ENCODE data around the gene MMRN2. TPM values are rescaled to one million over a fixed set of nuclear protein-coding genes. Genes with fewer than 3 reads are reported as not detected.
"Not testable (repeated sequence)": the region's sequence is repeated elsewhere in the genome, so short reads cannot be mapped to it uniquely, and the experiment has no call there.

The MMRN2 gene
- total RNA-seq, 1 donor from 2014 or later = 28.0 TPM

DNA sequence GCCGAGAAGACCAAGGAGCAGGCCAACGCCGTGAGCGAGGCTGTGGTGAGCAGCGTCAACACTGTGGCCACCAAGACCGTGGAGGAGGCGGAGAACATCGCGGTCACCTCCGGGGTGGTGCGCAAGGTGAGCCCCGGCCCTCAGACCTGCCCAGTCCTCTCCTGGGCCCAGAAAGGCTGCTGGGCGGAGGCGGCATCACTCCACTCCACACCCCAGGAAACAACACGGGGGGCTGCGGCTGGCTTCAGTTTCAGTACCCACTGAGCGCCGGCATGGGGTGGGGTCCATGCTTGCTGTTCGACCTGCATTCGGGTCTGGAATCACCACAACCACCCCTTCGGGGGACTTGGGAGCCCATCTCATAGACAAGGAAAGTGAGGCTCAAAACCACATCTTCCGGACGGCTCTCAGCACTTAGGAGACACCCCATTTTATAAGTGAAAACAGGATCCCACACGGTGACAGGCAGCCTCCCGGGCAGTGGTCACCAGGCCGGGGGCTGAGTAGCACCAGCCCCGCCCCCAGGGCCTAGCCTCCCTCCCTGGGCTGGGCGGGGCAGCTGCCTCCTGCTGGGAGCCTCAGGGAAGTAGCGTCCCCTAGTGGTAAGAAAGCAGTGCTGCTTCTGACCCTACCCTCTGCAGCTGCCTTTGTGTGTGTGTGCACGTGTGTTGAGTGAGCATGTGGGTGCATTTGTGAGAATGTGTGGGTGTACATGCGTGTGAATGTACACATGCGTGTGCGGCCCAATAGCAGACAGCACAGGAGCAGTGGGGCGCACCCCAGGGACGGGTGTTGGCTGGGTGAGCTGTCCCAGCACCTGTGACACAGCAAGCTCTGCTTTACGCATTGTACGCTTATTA, 2.8 kb upstream of the MMRN2 start:
- intact Hi-C loops (cut with DNase I) = loop anchor here (2.0 kb wide), 1 partner anchor 17 kb away; no protein-coding TSS in a partner anchor

DNA sequence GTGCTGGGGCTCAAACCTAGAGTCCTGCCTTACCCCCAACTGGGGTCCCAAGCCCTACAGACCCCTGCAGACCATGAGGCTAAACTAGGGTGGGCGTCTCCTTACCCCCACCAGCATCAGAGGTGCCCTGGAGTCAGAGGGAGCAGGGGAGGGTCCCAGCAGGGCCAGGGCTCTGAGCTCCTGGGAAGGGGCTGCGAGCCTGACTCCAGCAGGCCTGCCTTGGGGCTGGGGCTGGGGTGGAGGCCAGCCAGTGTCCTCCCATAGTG, 2.3 kb upstream of the MMRN2 start:
- DNase-seq (ENCODE audit: low spot score) = no peak
- intact Hi-C loops (cut with DNase I) = loop anchor here (2.0 kb wide), 1 partner anchor 17 kb away; no protein-coding TSS in a partner anchor

More for the DNA sequence above, 2.8 kb upstream of the MMRN2 start:
- no peak for DNase-seq (ENCODE audit: low spot score)

DNA sequence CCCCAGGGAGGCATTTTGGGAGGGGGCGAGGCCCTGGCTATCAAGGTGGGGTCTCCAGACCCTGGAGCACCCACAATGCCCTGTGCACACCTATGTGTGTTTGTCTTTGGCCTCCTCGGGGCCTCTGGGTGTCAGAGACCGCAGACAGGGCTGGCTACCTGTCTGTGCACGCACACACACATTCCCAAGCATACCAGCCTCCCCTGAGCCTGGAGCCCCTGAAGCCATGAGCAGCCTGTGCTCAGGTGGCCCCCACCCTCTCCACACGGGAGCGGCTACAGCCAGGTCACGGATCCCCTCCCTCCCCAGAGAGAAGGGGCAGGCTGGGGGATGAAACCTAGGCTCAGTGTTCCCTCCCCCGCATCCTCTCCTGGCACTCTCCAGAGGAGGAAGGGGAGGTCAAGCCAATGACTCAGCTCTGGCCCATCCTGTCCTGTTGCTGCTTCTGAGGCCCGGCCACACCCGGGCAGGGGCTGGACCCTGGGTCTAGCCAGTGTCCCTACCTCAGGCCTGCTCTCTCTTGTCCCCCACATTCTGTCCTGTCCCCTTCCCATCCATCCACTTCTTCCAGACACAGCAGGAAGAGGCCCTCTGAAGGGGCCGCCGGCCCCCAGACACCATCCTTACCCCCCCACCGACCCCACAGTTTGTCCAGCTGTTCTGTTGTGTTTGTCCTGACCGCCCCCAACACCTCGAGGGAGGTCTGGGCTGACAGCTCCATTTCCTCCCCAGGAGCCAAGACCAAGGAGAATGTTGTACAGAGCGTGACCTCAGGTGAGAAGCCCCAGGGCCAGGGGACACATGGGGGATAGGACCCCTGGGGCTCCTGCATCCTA, 1.7 kb upstream of the MMRN2 start:
- DNase-seq (ENCODE audit: low spot score) = no peak

DNA sequence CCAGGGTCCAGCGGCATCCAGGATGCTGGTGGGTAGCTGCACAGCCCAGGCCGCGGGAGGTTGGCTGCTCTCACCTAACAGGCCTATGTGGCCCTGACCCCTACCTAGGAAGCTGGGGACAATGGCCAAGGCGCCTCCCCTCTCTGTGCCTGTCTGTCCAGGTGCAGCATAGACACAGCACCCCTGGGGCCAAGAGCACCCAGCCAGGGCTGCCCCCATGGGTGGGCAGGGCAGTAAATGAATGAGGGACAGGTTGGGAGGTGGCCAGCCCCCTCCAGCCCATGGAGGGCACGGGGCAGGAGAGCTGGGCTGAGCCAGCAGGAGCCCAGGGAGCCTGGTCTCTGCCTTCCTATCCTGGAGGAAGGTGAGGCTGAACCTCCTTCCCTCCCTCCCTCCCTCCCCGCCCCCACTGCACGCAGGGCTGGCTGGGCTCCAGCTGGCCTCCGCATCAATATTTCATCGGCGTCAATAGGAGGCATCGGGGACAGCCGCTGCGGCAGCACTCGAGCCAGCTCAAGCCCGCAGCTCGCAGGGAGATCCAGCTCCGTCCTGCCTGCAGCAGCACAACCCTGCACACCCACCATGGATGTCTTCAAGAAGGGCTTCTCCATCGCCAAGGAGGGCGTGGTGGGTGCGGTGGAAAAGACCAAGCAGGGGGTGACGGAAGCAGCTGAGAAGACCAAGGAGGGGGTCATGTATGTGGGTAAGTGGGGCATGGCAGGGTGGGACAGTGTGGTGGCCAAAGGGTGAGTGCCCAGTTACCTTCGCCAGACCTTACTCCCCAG, 893 bp upstream of the MMRN2 start, which contains the start of gene SNCG:
Gene SNCG (plus strand): TSS at position 484 of the 785 bp plus-strand sequence. CDS start 99 bp downstream, at position 583.
- intact Hi-C loops (cut with DNase I) = no loop called here
- no peak for DNase-seq (ENCODE audit: low spot score)

More for the DNA sequence above, 1.7 kb upstream of the MMRN2 start:
- intact Hi-C loops (cut with DNase I) = no loop called here

DNA sequence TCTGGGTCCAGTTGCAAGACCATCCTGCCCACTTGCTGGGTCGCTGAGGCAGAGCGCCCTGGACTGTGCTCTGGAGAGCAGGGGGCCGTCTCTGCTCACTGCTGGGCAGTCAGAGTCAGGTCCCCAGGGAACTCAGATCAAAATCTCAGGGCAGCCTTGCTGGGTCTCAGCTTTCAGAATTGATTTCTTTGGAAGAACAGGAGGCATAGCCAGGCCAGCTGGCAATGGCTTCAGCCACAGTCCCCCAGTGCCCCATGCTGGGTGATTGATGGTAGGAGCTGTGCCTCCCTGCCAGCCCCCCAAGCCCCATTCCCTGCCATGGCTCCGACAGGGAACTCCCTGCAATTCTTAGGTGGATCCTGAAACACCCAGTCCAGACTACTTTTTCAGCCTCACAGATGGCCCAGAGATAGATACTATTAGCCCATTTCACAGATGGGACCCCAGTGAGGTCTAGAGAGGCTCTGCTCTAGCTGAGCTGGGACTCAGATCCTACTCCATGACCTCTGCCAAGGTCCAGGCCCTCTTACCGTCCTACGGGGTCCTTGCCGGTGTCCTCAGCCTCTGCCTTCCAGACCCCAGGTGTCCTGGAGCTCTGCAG, 467 bp downstream of the MMRN2 start:
- intact Hi-C loops (cut with DNase I) = no loop called here
- no peak for DNase-seq (ENCODE audit: low spot score)

DNA sequence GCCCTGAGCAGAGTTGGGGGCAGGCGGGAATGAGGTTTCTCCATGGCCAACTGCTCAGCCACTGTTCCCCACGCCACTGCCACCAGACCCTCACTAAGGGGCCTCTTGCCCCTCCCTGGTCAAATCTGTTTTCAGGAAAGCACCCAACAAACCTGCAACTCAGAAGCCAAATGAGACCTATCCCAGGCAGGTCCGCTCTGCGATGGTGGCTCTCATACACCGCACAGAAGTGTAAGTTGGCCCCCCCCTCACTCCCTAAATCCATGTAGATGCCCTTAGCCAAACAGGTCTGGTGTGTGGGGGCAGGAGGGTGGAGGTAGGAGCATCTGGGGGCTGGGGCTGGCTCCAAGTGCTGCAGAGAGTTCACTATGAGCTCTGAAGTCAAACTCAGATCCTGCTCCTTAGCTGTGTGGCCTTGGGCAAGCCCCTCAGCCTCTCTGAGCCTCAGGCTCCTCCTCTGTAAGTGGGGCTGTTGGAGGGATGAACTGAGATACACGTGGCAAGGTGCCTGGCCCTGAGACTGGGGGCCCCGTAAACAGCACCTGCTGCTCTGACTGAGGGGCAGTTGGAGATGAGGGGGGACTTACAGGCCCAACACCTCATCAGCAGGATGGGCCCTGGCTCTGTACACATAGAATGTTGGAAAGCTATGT, 1.1 kb downstream of the MMRN2 start:
- intact Hi-C loops (cut with DNase I) = no loop called here
- no peak for DNase-seq (ENCODE audit: low spot score)

DNA sequence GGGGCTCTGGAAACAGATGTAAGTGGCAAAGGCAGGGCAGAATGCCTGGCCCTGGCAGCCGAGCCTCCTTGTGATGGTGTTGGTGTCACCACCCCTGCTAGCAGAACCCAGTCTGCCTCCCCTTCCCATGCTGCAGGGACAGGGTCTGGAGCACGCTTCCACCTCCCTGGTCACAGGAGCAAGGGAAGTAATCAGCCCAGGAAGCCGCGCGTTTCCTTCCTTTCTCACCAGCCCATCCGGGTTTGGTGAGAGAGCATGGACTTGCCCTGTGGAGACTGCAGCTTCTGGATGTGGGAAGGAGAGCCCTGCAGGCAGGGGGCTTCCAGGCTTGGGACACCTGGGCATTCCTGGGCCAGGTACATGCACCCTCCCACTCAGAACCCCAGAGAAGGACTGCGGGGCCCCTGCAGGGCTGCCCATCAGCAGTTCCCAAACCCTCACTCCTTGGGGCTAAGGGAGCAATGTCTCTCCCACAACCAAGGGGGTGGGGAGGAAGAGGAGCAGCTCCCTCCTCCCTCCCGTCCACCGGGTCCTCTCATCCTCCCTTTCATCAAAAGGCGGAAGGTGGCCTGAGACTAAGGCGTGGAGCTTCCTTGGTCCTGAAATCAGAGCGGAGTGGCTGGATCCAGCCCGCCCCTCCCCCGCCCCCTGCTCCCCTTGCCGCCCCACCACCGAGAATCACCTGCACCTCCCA, 1.8 kb downstream of the MMRN2 start:
- intact Hi-C loops (cut with DNase I) = no loop called here

DNA sequence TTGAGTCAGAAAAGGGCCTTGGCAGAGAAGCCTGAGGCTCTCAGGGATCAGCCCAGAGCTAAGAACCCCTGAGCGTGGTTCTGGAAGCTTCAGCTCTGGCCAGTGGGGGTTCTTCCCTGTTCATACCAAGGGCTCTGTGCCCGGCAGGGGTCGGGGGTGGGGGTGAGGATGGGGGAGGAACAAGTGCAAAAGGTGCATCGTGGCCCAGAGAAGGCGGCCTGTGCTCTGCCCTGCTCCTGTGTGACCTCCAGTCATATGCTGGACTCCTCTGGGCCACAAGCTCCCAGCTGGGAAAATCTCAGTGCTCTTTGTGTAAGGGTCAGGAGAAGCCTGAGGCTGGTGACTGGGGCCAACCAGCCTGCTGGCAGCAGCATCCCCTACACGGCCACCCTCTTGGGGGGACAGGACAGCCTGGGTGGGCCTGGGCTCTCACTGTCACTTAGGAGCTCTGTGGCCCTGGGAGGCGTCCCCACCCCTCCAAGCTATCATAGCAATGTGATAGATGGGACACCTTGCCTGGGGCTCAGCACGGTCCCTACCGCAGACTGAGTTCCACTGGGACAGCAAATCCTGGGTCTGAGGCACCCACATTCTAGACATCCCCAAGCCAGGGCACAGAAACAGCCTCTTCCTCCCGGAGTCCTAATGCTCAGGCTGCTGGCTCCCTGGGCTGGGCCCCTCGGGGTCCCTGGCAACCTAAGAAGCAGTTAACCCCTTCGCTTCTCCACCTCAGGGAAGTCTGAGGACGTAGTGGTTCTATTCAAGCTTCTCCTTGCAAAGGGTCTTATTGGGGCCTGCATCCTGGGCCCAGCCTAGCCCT, 2.5 kb downstream of the MMRN2 start:
- intact Hi-C loops (cut with DNase I) = no loop called here
- DNase-seq (ENCODE audit: low spot score) = no peak

More for the DNA sequence above, 1.8 kb downstream of the MMRN2 start:
- DNase-seq (ENCODE audit: low spot score) = no peak

DNA sequence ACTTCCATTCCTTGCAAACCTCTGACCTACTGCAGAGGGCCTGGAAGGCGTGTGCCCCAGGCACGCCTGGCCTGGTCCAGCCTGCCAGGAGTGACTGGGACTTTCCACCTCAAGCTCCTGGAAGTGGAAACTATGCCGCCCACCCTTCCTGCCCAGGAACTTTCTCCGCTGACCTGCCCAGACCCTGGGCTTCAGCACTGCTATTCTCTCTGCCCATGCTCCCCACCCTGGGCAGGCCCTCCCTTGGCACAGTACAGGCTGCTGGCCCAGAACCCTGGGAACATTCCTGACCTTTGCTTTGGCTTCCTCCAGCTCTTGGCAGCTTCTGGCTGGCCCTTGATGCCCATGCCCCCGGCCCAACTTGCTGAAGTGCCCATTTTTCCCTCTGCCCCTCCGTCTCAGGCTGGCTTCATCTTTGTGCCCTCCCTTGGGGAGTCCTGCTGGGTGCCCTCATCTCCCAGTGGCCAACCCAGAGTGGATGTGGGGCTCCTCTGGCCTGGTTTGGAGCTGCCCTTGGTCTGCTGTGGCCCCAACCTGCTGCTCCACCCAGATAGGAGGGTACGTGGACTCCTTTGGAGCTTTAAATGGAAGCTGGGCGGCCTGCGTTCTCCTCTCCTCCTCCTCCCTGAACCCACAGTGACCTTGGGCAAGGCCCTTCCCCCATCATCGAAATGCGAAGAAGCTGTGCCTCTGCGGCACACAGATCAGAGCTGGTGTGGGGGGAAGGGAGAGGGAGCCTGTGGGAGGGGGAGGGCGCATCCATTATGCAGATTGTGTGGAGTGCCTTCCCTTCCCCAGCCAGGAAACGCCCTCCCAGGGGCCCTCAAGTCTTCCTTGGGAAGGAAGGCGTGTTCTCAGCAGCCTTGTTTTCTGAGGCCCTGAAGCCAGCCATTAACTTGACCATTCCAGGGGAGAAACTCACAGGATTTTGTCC, 3.4 kb downstream of the MMRN2 start:
- intact Hi-C loops (cut with DNase I) = no loop called here
- no peak for DNase-seq (ENCODE audit: low spot score)

DNA sequence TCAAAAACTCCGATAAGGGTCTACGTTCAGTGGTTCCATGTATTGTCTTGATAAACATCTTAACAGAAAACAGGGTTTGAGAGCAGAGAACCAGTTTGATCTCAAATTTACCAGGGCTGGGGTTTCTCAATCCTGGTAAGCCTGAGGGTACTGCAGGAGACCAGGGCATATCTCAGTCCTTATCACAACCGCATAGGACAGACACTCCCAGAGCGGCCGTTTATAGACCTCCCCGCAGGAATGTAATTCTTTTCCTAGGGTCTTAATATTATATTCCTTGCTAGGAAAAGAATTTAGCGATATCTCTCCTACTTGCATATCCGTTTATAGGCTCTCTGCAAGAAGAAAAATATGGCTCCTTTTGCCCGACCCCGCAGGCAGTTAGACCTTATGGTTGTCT, 4.7 kb downstream of the MMRN2 start:
- DNase-seq (ENCODE audit: low spot score); intact Hi-C loops (cut with DNase I): not testable (repeated sequence)

DNA sequence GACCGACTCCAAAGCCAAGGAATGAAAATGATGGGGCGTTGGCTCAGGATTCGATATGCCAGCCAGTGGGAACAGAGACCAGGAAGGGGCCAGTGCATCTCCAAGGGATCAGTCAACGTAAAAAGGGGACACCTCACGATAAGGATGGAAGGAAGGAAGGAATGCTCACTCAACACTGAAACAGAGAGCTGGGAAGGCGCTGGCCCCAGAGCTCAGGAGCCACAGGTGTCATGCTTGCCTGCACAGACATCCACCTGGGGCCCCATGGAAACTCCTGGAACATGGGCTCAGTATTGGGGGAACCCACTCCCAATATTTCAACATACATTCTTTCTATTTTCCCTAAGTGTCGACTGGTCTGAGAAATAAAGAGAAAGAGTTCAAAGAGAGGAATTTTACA, 5.3 kb downstream of the MMRN2 start:
- DNase-seq (ENCODE audit: low spot score) = no peak
- intact Hi-C loops (cut with DNase I) = no loop called here

DNA sequence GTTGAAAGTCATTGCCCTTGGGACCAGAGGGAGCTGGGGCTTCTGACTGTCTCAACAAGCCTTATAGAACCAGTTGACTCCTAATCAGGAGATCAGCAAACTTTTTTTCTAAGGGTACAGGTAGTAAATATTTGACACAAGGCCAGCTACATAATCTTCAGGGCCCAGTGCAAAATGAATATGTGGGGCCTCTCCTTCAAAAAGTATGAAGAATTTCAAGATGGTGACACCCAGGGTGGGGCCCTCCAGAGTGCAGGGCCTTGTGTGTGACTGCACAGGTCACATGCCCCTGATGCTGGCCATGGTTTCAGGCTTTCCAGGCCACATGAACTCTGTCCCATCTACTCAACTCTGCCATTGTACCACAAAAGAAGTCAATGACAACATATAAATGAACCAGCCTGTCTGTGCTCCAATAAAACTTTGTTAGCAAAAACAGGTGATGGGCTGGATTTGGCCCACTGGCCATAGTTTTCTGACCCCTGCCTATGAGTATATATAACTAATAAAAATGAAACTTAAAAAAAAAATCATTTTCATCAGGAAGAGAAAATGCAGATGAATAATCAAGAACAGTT, 6.1 kb downstream of the MMRN2 start:
- intact Hi-C loops (cut with DNase I) = no loop called here
- no peak for DNase-seq (ENCODE audit: low spot score)

DNA sequence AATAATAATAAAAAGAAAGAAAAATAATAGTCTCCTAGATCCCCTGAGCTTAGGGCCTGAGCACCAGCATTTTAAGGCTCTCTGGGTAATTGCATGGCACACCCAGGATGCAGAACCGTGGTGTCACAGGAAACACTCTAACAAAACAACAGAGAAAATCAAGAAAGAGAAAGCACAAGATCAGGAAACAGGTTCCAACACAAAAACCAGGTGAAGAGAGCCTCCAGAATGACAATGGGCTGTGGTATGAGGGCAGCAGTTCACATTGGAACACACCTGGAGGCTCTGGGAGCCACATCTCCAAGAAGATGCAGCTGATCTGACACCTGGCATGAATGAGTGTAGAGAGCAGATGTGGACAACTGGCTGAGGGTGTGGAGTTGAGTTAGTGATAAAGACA, 7.1 kb downstream of the MMRN2 start:
- intact Hi-C loops (cut with DNase I) = no loop called here
- peak; percentile 31 for DNase-seq (ENCODE audit: low spot score)

DNA sequence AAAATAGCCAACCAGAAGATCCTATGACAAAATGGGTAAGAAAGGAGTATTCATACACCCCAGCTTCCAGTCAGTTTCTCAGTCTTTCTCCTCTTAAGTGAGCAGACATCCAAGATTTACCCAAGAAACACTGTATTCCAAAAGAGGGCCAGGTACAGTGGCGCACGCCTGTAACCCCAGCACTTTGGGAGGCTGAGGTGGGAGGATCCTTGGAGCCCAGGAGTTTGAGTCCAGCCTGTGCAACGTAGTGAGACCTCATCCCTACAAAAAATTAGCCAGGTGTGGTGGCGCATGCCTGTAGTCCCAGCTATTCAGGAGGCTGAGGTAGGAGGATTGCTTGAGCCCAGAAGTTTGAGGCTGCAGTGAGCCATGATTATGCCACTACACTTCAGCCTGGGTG, 9.6 kb downstream of the MMRN2 start:
- peak; percentile 19 for DNase-seq (ENCODE audit: low spot score)
- intact Hi-C loops (cut with DNase I) = not testable (repeated sequence)

DNA sequence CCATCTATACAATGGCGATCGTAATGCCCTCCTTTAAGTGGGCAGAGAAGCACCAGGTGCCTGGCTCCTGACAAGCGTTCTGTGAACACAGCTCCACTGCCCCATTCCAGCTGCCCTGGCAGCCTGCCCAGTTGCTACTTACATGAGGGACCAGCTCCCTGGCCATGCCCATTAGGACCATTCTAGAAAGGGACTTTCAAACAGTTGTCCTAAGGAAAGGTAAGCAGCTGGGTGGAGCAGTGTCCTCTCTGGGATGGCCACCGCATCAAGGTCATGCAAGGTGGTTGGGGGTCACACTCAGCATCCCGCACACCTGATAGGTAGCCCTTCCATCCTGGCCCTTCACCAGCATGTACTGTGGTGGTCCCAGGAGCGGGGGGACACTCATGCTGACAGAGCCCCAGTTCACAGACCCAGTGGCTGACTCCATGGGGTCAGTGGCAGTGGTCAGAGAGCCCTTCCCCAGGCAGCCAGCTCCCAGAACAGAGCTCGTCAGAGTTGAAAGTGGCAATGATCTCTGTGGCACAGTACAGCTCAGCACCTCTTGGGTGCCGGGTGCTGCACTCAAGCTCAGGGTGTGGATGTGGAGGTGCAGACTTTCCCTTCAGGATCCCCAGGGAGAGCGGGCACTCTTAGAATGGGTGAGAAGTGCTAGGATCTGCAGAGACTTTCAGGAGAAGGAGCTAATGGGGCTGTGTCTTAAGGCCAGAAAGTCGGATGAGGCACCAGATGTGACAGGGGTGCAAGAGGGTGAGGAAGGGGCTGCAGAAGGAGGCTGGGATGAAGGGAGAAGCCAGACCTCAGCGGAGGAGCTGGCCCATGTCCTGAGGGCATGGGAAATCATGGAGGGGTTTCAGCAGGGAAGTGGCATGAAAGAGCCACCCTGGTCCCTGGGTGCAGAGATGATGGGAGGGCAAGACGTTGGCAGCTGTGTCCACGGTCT, 10.9 kb downstream of the MMRN2 start:
- DNase-seq (ENCODE audit: low spot score) = peak; percentile 79
- intact Hi-C loops (cut with DNase I) = no loop called here
